HCT116 (cell line): ENCODE data around the gene PCMTD2.
"Not testable (repeated sequence)": the region's sequence is repeated elsewhere in the genome, so short reads cannot be mapped to it uniquely, and the experiment has no call there.

ENCODE experiments used
- CTCF ChIP-seq, 3 experiments: fragments of 200-600 bp in 1 of 3; sonication (generic) in 1 of 3; IDR thresholded peaks in 2 of 3; conservative IDR thresholded peaks in 1 of 3; 2 replicates each; pipeline ENCODE4 v1.5.1; 2012 to 2017; ENCODE audit warnings: low read depth in 2 of 3, low read length in 2 of 3, antibody characterized with exemption in 1 of 3, borderline replicate concordance in 1 of 3, control low read depth in 1 of 3, mild to moderate bottlenecking in 1 of 3, mixed read lengths in 1 of 3, mixed run types in 1 of 3, moderate library complexity in 1 of 3; ENCODE audit not compliant: insufficient read depth in 1 of 3
- EZH2 ChIP-seq: fragments of 200-600 bp; sonication (generic); IDR thresholded peaks from 2 replicates; pipeline ENCODE4 v1.6.1; 2017; ENCODE audit warnings: antibody characterized with exemption, mixed run types
- POLR2A ChIP-seq: IDR thresholded peaks from 2 replicates; pipeline ENCODE4 v1.7.0; 2011; ENCODE audit warnings: borderline replicate concordance; ENCODE audit not compliant: insufficient read depth, insufficient read length; ENCODE audit errors: extremely low read depth
- POLR2AphosphoS5 ChIP-seq: IDR thresholded peaks from 2 replicates; pipeline ENCODE4 v1.6.1; 2011; ENCODE audit warnings: mild to moderate bottlenecking, low read depth, low read length, moderate library complexity
- REST ChIP-seq: IDR thresholded peaks from 2 replicates; pipeline ENCODE4 v1.6.1; 2012; ENCODE audit warnings: low read depth
- TCF7L2 ChIP-seq: IDR thresholded peaks from 2 replicates; pipeline ENCODE4 v1.7.0; 2011; ENCODE audit warnings: borderline replicate concordance, inconsistent platforms; ENCODE audit not compliant: insufficient read depth, insufficient read length; ENCODE audit errors: extremely low read depth
- ZNF274 ChIP-seq: fragments of 200-500 bp; sonication (Bioruptor generic); IDR thresholded peaks from 2 replicates; pipeline ENCODE4 v1.6.1; 2014; ENCODE audit warnings: mild to moderate bottlenecking, low read depth, low read length, inconsistent platforms

- TF ChIP-seq TCF7L2; POLR2AphosphoS5; REST; EZH2; CTCF (IDR thresholded peaks at IDR 0.05 in 2 of 3, conservative IDR thresholded peaks at IDR 0.05 in 1 of 3; ENCODE audit: borderline replicate concordance in 1 of 3, insufficient read depth in 1 of 3, low read depth in 2 of 3, low read length in 2 of 3); POLR2A; ZNF274: not testable (repeated sequence)
Observed at GRCh38 chr20:64317331-64317730, 61.8 kb downstream of the PCMTD2 start.
